Activated T-helper 2 cell treated with anti-CD3 and anti-CD28 coated beads, Interferon-gamma antibody, Interleukin-2, Interleukin-4, amounts not matched to agents 10 μg/mL and 5 μg/mL and 100 μg/mL, durations not matched to agents 14 hours and 24 hours and 36 hours (primary cell): ENCODE measurements around the gene NCKAP5. TPM values are rescaled to one million over a fixed set of nuclear protein-coding genes. Genes with fewer than 3 reads are reported as not detected.

Experiments
- DNase-seq: peaks from one replicate; pipeline ENCODE4 v3.0.0; 2021; ENCODE audit warnings: low spot score
- H3K27ac Mint-ChIP-seq: one replicate; pipeline ENCODE4 v1.8.0; 2021; ENCODE audit warnings: mixed read lengths
- H3K27me3 Mint-ChIP-seq: one replicate; pipeline ENCODE4 v1.8.0; 2021; ENCODE audit warnings: low read depth, mixed read lengths
- H3K36me3 Mint-ChIP-seq: one replicate; pipeline ENCODE4 v1.8.0; 2021; ENCODE audit warnings: low read depth, mixed read lengths
- H3K4me1 Mint-ChIP-seq: one replicate; pipeline ENCODE4 v1.8.0; 2021; ENCODE audit warnings: low read depth, mixed read lengths
- H3K4me3 Mint-ChIP-seq: one replicate; pipeline ENCODE4 v1.8.0; 2021; ENCODE audit warnings: low read depth, mild to moderate bottlenecking, moderate library complexity, mixed read lengths
- H3K9me3 Mint-ChIP-seq: one replicate; pipeline ENCODE4 v1.8.0; 2021; ENCODE audit warnings: mixed read lengths
- intact Hi-C: fragments of 100-400 bp; cut with micrococcal nuclease; formaldehyde crosslinking; loops from one replicate; pipeline ENCODE4 v1.15.1; 2023
- total RNA-seq: library from RNA; stranded (reverse); gene quantifications from 2 replicates; pipeline ENCODE4 v1.2.3, GENCODE V29; 2022

NCKAP5 gene
- total RNA-seq, 1 donor from 2014 or later, result not detected

DNA sequence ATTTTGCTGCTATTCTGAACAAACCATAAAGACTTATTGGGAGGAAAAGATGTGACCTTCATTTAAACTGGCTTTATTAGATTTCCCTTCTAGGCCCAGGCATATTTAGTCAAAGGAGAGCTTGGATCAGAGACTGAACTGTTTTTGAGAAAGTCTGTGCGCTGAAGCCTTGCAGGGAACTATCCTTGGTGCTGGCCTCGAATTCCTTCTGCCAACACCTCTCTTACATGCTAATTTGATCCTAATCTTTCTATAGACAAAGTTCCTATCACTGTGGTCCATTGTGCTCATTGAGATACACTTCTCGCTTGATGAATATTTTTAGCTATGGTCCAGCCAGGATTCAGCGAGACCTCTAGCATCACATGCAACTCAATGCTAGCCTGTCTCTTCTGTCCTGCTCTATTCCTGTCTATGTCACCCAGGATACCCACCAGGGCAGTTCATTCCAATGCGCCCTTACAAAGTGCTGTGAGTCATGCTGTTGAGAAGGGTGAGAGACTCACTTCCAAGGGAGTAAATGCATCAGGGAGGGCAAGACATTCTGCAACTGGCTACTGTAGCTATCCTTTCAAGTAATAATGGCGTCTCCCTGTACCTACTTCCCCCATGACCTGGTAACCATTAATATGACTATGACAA, 541.6 kb downstream of the NCKAP5 start:
- peaks cover 9% of the 10 kb centered on the region for H3K9me3 Mint-ChIP-seq
- H3K4me3 Mint-ChIP-seq, result no peak overlapping the region
- no peaks in the 10 kb centered on the region for H3K36me3 Mint-ChIP-seq
- H3K27ac Mint-ChIP-seq, result no peak overlapping the region
- no peaks in the 10 kb centered on the region for H3K4me1 Mint-ChIP-seq
- intact Hi-C loops, result no loop called here
- no peaks in the 10 kb centered on the region for H3K27me3 Mint-ChIP-seq
- DNase-seq, result no peak

DNA sequence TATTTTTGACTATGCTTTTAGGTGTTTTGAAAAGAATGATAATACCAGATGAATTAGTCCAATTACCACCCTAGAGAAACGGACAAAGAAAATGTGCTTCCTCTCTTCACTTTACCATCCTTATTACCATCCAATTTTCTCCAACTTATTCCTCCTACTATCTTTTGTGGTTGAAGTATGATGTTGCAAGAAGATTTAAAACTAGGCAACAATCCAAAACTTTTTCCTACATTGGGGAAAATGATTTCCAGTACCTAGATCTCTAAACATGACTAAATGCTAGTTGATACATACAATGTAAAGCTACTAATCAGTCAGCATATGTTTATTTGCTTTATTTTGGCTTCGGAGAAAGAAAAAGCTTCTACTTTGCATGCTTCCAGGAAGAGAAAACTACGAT, 543.3 kb downstream of the NCKAP5 start:
- Mint-ChIP-seq H3K36me3 (no peaks in the 10 kb centered on the region), H3K27ac (no peak overlapping the region), H3K4me3 (no peak overlapping the region), H3K9me3 (peaks cover 6% of the 10 kb centered on the region), H3K27me3 (no peaks in the 10 kb centered on the region), H3K4me1 (no peaks in the 10 kb centered on the region)
- DNase-seq, result no peak
- intact Hi-C loops, result no loop called here

- intact Hi-C loops, result no loop called here
- no peak overlapping the region for H3K27ac Mint-ChIP-seq
Observed at GRCh38 chr2:133012847-133013734, 555.2 kb downstream of the NCKAP5 start.

DNA sequence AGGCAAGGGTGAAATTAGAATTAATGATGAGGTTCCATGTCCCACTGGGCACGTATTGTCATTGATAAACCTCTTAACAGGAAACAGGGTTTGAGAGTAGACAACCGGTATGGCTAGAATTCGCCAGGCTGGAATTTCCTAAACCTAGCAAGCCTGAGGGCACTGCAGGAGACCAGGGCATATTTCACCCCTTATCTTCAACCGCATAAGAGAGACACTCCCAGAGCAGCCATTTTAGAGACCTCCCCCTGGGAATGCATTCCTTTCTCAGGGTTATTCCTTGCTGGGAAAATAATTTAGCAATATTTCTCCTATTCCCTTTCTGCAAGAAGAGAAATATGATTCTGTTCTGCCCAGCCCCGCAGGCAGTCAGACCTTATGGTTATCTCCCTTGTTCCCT, 563.6 kb downstream of the NCKAP5 start:
- Mint-ChIP-seq H3K9me3 (peaks cover 29% of the 10 kb centered on the region), H3K27me3 (no peaks in the 10 kb centered on the region), H3K4me3 (no peak overlapping the region)

More at GRCh38 chr2:133012847-133013734, 555.2 kb downstream of the NCKAP5 start:
- no peaks in the 10 kb centered on the region for H3K4me1 Mint-ChIP-seq
- H3K36me3 Mint-ChIP-seq, result no peaks in the 10 kb centered on the region
- no peak overlapping the region for H3K4me3 Mint-ChIP-seq
- H3K9me3 Mint-ChIP-seq, result peaks cover 10% of the 10 kb centered on the region
- no peak for DNase-seq
- H3K27me3 Mint-ChIP-seq, result no peaks in the 10 kb centered on the region

GRCh38 chr2:132999421-132999820, 568.8 kb downstream of the NCKAP5 start:
- peaks cover 21% of the 10 kb centered on the region for H3K9me3 Mint-ChIP-seq
- H3K27ac Mint-ChIP-seq, result no peak overlapping the region
- H3K36me3 Mint-ChIP-seq, result no peaks in the 10 kb centered on the region
- intact Hi-C loops, result no loop called here
- H3K4me3 Mint-ChIP-seq, result no peak overlapping the region
- no peaks in the 10 kb centered on the region for H3K4me1 Mint-ChIP-seq
- DNase-seq, result no peak
- no peaks in the 10 kb centered on the region for H3K27me3 Mint-ChIP-seq

More for the DNA sequence above, 563.6 kb downstream of the NCKAP5 start:
- Mint-ChIP-seq H3K36me3 (no peaks in the 10 kb centered on the region), H3K27ac (no peak overlapping the region), H3K4me1 (no peaks in the 10 kb centered on the region)
- DNase-seq, result no peak
- intact Hi-C loops, result no loop called here

DNA sequence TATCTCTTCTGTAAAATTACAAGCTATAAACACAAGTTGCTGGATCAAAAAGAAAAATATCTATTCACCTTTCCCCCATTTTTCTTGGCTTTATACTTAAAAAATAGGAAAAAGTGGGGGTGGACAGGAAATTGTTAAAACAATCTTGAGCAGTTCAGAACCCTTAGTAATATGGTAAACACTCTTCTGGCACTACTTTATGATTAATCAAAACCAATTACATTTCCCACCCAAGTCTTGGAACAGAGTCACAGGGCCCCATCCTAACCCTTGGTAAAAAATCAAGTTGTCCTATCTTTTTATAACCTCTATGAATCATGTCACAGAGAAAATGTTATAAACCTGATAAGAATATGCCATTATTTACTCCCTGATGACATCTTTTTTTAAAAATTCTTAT, 570.0 kb downstream of the NCKAP5 start:
- Mint-ChIP-seq H3K4me1 (no peaks in the 10 kb centered on the region), H3K36me3 (no peaks in the 10 kb centered on the region), H3K4me3 (no peak overlapping the region), H3K27ac (no peak overlapping the region), H3K9me3 (peaks cover 10% of the 10 kb centered on the region), H3K27me3 (no peaks in the 10 kb centered on the region)
- intact Hi-C loops, result no loop called here
- DNase-seq, result no peak

- intact Hi-C loops, result no loop called here
- no peak for DNase-seq
- Mint-ChIP-seq H3K9me3 (no peaks in the 10 kb centered on the region), H3K27ac (no peak overlapping the region), H3K27me3 (no peaks in the 10 kb centered on the region), H3K4me3 (no peak overlapping the region), H3K36me3 (no peaks in the 10 kb centered on the region), H3K4me1 (no peaks in the 10 kb centered on the region)
Observed at GRCh38 chr2:132991471-132992045, 576.7 kb downstream of the NCKAP5 start.

GRCh38 chr2:132984731-132985130, 583.5 kb downstream of the NCKAP5 start:
- intact Hi-C loops, result no loop called here

DNA sequence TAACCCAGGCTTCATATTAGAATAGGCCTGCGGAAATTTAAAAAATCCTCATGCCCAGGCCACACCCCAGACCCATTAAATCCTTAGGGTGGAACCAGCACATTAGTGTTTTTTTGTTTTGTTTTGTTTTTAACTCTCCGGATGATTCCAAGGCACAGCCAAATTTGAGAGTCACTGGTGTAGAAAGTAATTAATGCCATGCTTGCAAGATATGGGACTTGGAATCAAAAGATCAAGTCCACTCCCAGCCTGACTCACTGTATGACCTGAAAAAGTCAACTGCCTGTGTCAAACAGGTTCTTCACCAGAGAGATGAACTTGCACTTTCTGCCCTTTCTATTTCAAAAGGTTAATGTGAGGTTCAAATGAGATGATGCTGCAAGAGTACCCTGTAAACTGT, 588.0 kb downstream of the NCKAP5 start:
- no peaks in the 10 kb centered on the region for H3K36me3 Mint-ChIP-seq
- no peaks in the 10 kb centered on the region for H3K9me3 Mint-ChIP-seq
- no peak overlapping the region for H3K27ac Mint-ChIP-seq
- intact Hi-C loops, result no loop called here
- H3K4me1 Mint-ChIP-seq, result peaks cover 2% of the 10 kb centered on the region
- H3K4me3 Mint-ChIP-seq, result no peak overlapping the region
- no peak for DNase-seq
- H3K27me3 Mint-ChIP-seq, result no peaks in the 10 kb centered on the region

More at GRCh38 chr2:132984731-132985130, 583.5 kb downstream of the NCKAP5 start:
- no peaks in the 10 kb centered on the region for H3K36me3 Mint-ChIP-seq
- H3K9me3 Mint-ChIP-seq, result no peaks in the 10 kb centered on the region
- H3K27me3 Mint-ChIP-seq, result no peaks in the 10 kb centered on the region
- H3K4me3 Mint-ChIP-seq, result no peak overlapping the region
- no peaks in the 10 kb centered on the region for H3K4me1 Mint-ChIP-seq
- no peak for DNase-seq
- H3K27ac Mint-ChIP-seq, result no peak overlapping the region

- H3K4me3 Mint-ChIP-seq, result no peak overlapping the region
- no peaks in the 10 kb centered on the region for H3K27me3 Mint-ChIP-seq
- DNase-seq, result no peak
- H3K36me3 Mint-ChIP-seq, result no peaks in the 10 kb centered on the region
- peaks cover 2% of the 10 kb centered on the region for H3K4me1 Mint-ChIP-seq
- no peaks in the 10 kb centered on the region for H3K9me3 Mint-ChIP-seq
- H3K27ac Mint-ChIP-seq, result peak overlapping the region; percentile 73
- intact Hi-C loops, result loop anchor here (5.0 kb wide), 1 partner anchor 82 kb away; no protein-coding TSS in a partner anchor
Observed at GRCh38 chr2:132979339-132980093, 588.7 kb downstream of the NCKAP5 start.

- intact Hi-C loops, result loop anchor here (5.0 kb wide), 1 partner anchor 82 kb away; no protein-coding TSS in a partner anchor
- peaks cover 2% of the 10 kb centered on the region for H3K4me1 Mint-ChIP-seq
- no peak for DNase-seq
- no peaks in the 10 kb centered on the region for H3K27me3 Mint-ChIP-seq
- H3K36me3 Mint-ChIP-seq, result no peaks in the 10 kb centered on the region
- no peaks in the 10 kb centered on the region for H3K9me3 Mint-ChIP-seq
- no peak overlapping the region for H3K4me3 Mint-ChIP-seq
- no peak overlapping the region for H3K27ac Mint-ChIP-seq
Observed at GRCh38 chr2:132978840-132979239, 589.4 kb downstream of the NCKAP5 start.

- no peaks in the 10 kb centered on the region for H3K9me3 Mint-ChIP-seq
- no peak overlapping the region for H3K27ac Mint-ChIP-seq
- peaks cover 2% of the 10 kb centered on the region for H3K4me1 Mint-ChIP-seq
- intact Hi-C loops, result loop anchor here (5.0 kb wide), 1 partner anchor 81 kb away; no protein-coding TSS in a partner anchor
- DNase-seq, result no peak
- no peak overlapping the region for H3K4me3 Mint-ChIP-seq
- no peaks in the 10 kb centered on the region for H3K36me3 Mint-ChIP-seq
- no peaks in the 10 kb centered on the region for H3K27me3 Mint-ChIP-seq
Observed at GRCh38 chr2:132977812-132978529, 590.3 kb downstream of the NCKAP5 start.
